Left lung (tissue), 10 donors: ENCODE results near the gene SLC25A12. TPM values are rescaled to one million over a fixed set of nuclear protein-coding genes. Genes with fewer than 3 reads are reported as not detected.

Source experiments
- ATAC-seq: fragments of 200-7000 bp; cut with Tn5 transposase; one replicate; pipeline ENCODE4 v1.9.1; 2020; ENCODE audit warnings: moderate library complexity
- DNase-seq, 4 donors: peaks; one replicate each; pipeline ENCODE4 v3.0.0-alpha.2; 2013 to 2020
- H3K27ac ChIP-seq, 2 donors: fragments of 200-600 bp; sonication (generic) in 1 of 2; one replicate each; pipeline versions ENCODE4 v1.5.0 to v1.8.0; 2020 to 2021
- H3K27me3 ChIP-seq, 2 donors: fragments of 200-600 bp; sonication (generic) in 1 of 2; one replicate each; pipeline versions ENCODE4 v1.5.0 to v1.8.0; 2020 to 2021
- H3K36me3 ChIP-seq, 2 donors: fragments of 200-600 bp; sonication (generic) in 1 of 2; one replicate each; pipeline versions ENCODE4 v1.5.0 to v1.8.0; 2020 to 2021
- H3K4me1 ChIP-seq, 2 donors: fragments of 200-600 bp; one replicate each; pipeline ENCODE4 v1.8.0; 2021
- H3K4me3 ChIP-seq, 2 donors: fragments of 200-600 bp; sonication (generic) in 1 of 2; one replicate each; pipeline versions ENCODE4 v1.5.0 to v1.8.0; 2020 to 2021; ENCODE audit warnings: mild to moderate bottlenecking in 1 of 2
- H3K9me3 ChIP-seq, 2 donors: fragments of 200-600 bp; sonication (generic) in 1 of 2; one replicate each; pipeline versions ENCODE4 v1.5.0 to v1.8.0; 2020 to 2021
- intact Hi-C, 2 donors: fragments of 100-400 bp; cut with DNase I; formaldehyde crosslinking; loops; one replicate each; pipeline versions ENCODE4 v1.11.2 to v1.14.2; 2022
- polyA plus RNA-seq, 6 donors: library from polyadenylated mRNA; unstranded; fragments of 120-200 nt; gene quantifications; one replicate each; pipeline ENCODE4 v1.2.1, GENCODE V29; 2013; ENCODE audit not compliant: insufficient read length in 6 of 6
- total RNA-seq, 2 donors: library from RNA; stranded (reverse); fragmentation: NEBNext Ultra II Directional; extraction: Animal tissue kit (Norgen Biotek cat#: 25700); gene quantifications; one replicate each; pipeline ENCODE4 v1.2.1, GENCODE V29; 2021
- TF ChIP-seq, protein P1 (sequence below), 2 donors: fragments of 200-600 bp; sonication (generic) in 1 of 2; IDR thresholded peaks; one replicate each; pipeline versions ENCODE4 v1.5.0 to v1.8.0; 2021; ENCODE audit warnings: antibody characterized with exemption in 2 of 2
- donor health status: DM: no; HTN: yes; CAD: no.
- donor health status: DM: no; HTN: no; CAD: no.

The SLC25A12 gene
- total and polyA plus RNA-seq, 8 donors: 10.1 to 32.2 (median 25.5) TPM

GRCh38 chr2:171741189-171741588 lies 152.9 kb downstream of the SLC25A12 start:
- no peak for DNase-seq
- H3K27ac ChIP-seq: no peak overlapping the region
- intact Hi-C loops: no loop called here
- no peak for ATAC-seq
- H3K4me3 ChIP-seq: no peak overlapping the region
- H3K27me3 ChIP-seq: no peaks in the 10 kb centered on the region
- H3K9me3 ChIP-seq: no peaks in the 10 kb centered on the region
- H3K4me1 ChIP-seq: no peaks in the 10 kb centered on the region
- TF ChIP-seq, protein P1, sequence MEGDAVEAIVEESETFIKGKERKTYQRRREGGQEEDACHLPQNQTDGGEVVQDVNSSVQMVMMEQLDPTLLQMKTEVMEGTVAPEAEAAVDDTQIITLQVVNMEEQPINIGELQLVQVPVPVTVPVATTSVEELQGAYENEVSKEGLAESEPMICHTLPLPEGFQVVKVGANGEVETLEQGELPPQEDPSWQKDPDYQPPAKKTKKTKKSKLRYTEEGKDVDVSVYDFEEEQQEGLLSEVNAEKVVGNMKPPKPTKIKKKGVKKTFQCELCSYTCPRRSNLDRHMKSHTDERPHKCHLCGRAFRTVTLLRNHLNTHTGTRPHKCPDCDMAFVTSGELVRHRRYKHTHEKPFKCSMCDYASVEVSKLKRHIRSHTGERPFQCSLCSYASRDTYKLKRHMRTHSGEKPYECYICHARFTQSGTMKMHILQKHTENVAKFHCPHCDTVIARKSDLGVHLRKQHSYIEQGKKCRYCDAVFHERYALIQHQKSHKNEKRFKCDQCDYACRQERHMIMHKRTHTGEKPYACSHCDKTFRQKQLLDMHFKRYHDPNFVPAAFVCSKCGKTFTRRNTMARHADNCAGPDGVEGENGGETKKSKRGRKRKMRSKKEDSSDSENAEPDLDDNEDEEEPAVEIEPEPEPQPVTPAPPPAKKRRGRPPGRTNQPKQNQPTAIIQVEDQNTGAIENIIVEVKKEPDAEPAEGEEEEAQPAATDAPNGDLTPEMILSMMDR (IDR thresholded peaks at IDR 0.05): no peak
- peaks cover 0 to 93% of the 10 kb centered on the region in 2 donors for H3K36me3 ChIP-seq

DNA sequence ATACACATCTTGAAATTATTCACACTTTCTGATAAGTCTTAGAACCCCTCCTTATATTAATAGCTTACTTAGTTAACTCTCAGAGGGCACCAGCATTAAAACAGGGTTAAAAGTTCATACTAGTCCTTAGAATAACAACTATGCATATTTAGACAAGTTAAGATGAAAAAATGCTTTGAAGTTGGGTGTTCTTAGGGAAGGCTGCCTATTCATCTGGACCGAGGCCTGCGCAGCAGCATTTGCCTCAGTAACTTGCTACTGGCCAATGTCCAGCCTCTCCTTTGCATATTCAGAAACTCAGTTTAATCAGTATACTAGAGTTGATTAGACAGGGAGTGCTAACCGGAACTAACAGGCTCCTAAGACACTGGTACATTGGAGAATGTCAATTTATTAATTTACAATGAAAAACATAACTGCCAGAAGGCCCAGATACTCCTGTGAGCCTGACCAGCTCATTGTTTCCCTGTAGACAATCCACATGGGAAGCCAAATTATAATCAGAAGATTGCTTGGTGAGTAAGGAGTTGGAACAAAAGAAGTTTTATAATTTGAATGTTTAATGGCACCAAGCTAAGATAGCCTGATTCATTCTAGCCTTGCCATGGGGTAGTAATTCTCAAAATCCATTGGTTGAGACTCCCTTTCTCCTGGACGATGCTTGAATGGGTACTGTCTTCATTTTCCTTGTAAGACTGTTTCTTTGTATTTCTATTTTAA lies 157.9 kb downstream of the SLC25A12 start:
- Histone ChIP-seq H3K27me3 (no peaks in the 10 kb centered on the region), H3K9me3 (no peaks in the 10 kb centered on the region), H3K27ac (no peak overlapping the region), H3K4me3 (no peak overlapping the region), H3K4me1 (no peaks in the 10 kb centered on the region), H3K36me3 (peaks cover 0 to 87% of the 10 kb centered on the region in 2 donors)
- DNase-seq (peak in 1 of 4 donors; percentile 17), ATAC-seq (peak; percentile 53)
- TF ChIP-seq, protein P1 (IDR thresholded peaks at IDR 0.05): no peak
- intact Hi-C loops: no loop called here

Other genes with a start within 250 kb of the SLC25A12 start
- 10 to 100 TPM; 87.2 to 90.9 TPM for gene DYNC1I2, start 206.8 kb downstream of the SLC25A12 start, total RNA-seq
- 100 to 1,000 TPM; 199 to 223 (median 211) TPM for gene DYNC1I2, start 206.8 kb downstream of the SLC25A12 start, polyA plus RNA-seq
- 10 to 100 TPM; 29.7 to 41.0 TPM for gene HAT1, start 28.2 kb upstream of the SLC25A12 start, total RNA-seq
- 10 to 100 TPM; 53.2 to 70.6 (median 63.2) TPM for gene HAT1, start 28.2 kb upstream of the SLC25A12 start, polyA plus RNA-seq
- gene METAP1D, start 105.7 kb upstream of the SLC25A12 start, total RNA-seq: 1 to 10 TPM; 2.8 to 4.6 TPM
- gene METAP1D, start 105.7 kb upstream of the SLC25A12 start, polyA plus RNA-seq: 10 to 100 TPM; 17.5 to 24.4 (median 21.5) TPM
- not detected for gene DLX1, start 191.3 kb upstream of the SLC25A12 start, total RNA-seq
- gene DLX1, start 191.3 kb upstream of the SLC25A12 start, polyA plus RNA-seq: under 1 TPM in 2 of 6 donors, not detected in 4; 0.09 to 0.11 TPM
- not detected for gene DLX2, start 208.7 kb upstream of the SLC25A12 start, total RNA-seq
- gene DLX2, start 208.7 kb upstream of the SLC25A12 start, polyA plus RNA-seq: not detected